Nephron progenitor cell (in vitro differentiated cells): ENCODE results near the gene MAT2B.

ENCODE experiments used
- DNase-seq: peaks from one replicate; pipeline ENCODE4 v3.0.0; 2021
- H3K27ac Mint-ChIP-seq: 2 replicates; pipeline ENCODE4 v1.8.0; 2021; ENCODE audit warnings: mild to moderate bottlenecking, moderate library complexity, mixed read lengths
- H3K27me3 Mint-ChIP-seq: 2 replicates; pipeline ENCODE4 v1.8.0; 2021; ENCODE audit warnings: mild to moderate bottlenecking, low read depth, mixed read lengths; ENCODE audit not compliant: poor library complexity
- H3K36me3 Mint-ChIP-seq: 2 replicates; pipeline ENCODE4 v1.8.0; 2021; ENCODE audit warnings: low read depth, mixed read lengths
- H3K4me1 Mint-ChIP-seq: 2 replicates; pipeline ENCODE4 v1.8.0; 2021; ENCODE audit warnings: mixed read lengths
- H3K4me3 Mint-ChIP-seq: 2 replicates; pipeline ENCODE4 v1.8.0; 2021; ENCODE audit warnings: mild to moderate bottlenecking, moderate library complexity, mixed read lengths
- H3K9me3 Mint-ChIP-seq: 2 replicates; pipeline ENCODE4 v1.8.0; 2021; ENCODE audit warnings: mild to moderate bottlenecking, moderate library complexity, mixed read lengths
- TF ChIP-seq, protein P1 (sequence below): fragments of 200-600 bp; sonication (generic); IDR thresholded peaks from 2 replicates; pipeline ENCODE4 v1.5.0; 2021; ENCODE audit warnings: antibody characterized with exemption

Gene MAT2B

DNA sequence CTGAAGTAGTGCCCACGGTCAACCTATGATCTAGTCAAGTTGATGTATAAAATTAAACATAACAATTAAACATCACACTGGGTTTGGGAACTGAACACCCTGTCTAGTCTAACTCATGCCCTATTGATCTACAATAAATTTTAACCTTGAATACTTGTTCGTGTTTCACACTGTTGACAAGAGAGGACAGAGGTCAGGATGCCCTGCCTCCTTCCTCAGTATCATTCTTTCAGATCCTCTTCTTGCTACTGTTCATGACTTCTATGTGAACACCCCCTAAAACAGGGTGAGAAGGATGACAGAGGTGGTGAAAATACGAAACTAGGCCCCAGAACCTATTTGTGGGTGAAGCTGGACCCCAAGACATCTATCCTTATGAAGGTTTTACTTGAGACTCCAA, 8.1 kb upstream of the MAT2B start:
- Mint-ChIP-seq H3K27ac (no peak overlapping the region), H3K4me1 (peaks cover under 1% of the 10 kb centered on the region), H3K27me3 (no peaks in the 10 kb centered on the region), H3K9me3 (peaks cover 10% of the 10 kb centered on the region), H3K36me3 (peaks cover 17% of the 10 kb centered on the region), H3K4me3 (no peak overlapping the region)
- DNase-seq = no peak
- TF ChIP-seq, protein P1, sequence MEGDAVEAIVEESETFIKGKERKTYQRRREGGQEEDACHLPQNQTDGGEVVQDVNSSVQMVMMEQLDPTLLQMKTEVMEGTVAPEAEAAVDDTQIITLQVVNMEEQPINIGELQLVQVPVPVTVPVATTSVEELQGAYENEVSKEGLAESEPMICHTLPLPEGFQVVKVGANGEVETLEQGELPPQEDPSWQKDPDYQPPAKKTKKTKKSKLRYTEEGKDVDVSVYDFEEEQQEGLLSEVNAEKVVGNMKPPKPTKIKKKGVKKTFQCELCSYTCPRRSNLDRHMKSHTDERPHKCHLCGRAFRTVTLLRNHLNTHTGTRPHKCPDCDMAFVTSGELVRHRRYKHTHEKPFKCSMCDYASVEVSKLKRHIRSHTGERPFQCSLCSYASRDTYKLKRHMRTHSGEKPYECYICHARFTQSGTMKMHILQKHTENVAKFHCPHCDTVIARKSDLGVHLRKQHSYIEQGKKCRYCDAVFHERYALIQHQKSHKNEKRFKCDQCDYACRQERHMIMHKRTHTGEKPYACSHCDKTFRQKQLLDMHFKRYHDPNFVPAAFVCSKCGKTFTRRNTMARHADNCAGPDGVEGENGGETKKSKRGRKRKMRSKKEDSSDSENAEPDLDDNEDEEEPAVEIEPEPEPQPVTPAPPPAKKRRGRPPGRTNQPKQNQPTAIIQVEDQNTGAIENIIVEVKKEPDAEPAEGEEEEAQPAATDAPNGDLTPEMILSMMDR = no peak

DNA sequence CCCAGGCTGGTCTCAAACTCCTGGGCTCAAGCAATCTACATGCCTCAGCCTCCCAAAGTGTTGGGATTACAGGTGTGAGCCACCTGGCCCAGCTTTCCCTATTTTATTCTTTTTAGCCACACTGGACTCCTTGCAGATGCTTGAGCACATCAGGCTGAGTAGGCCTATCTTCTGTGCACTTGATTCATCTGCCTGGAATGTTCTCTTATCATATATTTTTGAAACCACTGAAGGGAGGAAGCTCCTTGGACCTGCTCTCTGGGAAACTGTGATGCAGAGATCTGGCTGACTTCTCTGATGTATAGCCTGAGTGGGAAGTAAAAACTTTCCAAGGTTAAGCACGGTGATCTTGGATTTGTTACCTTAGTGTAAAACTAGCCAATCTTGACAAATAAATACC, 6.5 kb upstream of the MAT2B start:
- Mint-ChIP-seq H3K27ac (no peak overlapping the region), H3K36me3 (peaks cover 5% of the 10 kb centered on the region), H3K27me3 (no peaks in the 10 kb centered on the region), H3K4me1 (peaks cover 9% of the 10 kb centered on the region), H3K4me3 (no peak overlapping the region), H3K9me3 (peaks cover 10% of the 10 kb centered on the region)
- TF ChIP-seq, protein P1 = no peak
- DNase-seq = no peak

DNA sequence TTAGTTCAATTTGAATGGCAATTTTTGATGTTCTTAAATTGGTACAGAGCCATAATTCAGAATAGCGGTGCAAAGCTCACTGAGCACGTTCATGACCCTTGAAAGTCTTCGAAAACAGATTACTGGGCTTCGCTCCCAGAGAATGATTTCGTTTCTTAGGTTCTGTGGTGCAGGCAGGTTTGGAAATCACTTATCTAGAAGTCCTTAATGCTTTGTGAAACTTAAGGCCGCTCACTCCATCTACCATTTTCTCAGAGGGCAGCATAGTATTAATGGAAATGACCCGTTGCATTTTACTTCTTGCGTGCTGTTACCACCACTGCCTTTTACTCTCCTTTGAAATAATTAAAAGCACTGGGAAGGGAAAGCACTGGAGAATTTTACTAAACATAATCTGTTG, 2.9 kb upstream of the MAT2B start:
- peaks cover 24% of the 10 kb centered on the region for H3K4me1 Mint-ChIP-seq
- peaks cover under 1% of the 10 kb centered on the region for H3K36me3 Mint-ChIP-seq
- H3K9me3 Mint-ChIP-seq = no peaks in the 10 kb centered on the region
- TF ChIP-seq, protein P1 = no peak
- H3K4me3 Mint-ChIP-seq = peak overlapping the region; percentile 98
- no peaks in the 10 kb centered on the region for H3K27me3 Mint-ChIP-seq
- no peak for DNase-seq
- peak overlapping the region; percentile 99 for H3K27ac Mint-ChIP-seq

DNA sequence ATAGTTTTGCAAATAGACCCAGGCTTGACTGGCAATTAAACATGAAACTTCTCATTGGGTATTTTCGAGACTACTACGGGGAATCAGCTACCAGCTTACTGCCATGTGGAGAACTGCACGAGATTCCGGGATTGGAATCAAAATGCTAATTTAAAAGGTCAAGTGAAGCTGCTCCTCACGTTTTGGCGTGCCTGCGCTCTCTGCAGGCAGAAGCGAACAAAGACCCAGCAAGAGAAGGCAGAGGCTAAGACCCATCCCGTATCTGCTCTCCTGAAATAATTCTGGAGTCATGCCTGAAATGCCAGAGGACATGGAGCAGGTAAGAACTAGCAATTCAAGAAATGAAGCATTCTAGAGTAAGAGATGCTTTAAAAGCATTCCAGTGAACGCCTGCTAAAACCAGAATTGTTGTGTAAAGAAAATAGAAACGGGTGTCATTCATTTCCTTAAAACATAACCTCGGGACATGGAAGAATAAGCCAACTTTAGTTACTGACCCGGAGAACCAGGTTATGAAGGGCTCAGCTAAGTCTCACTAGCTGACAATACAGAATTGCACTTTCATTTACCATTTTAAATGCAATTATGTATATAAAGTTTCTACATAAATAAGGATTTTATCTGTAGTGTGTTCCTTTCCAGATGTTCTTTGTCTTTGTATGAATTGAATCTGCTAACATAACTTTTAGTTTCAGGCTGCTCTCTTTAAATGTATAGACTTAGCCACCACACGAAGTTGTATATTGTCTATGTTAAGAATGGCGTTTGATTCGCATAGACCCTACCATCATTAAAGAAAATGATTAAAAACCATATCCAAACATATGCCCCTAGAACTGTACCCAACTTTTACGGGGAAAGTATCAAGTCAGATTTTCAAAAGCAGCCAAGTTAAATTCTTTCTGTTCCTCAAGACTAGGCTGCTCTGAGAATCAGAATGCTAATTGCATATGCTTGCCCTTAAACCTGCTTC, 2.0 kb upstream of the MAT2B start:
- peaks cover 33% of the 10 kb centered on the region for H3K4me1 Mint-ChIP-seq
- TF ChIP-seq, protein P1 = no peak
- peaks cover 9% of the 10 kb centered on the region for H3K36me3 Mint-ChIP-seq
- DNase-seq = peak; percentile 40
- H3K27me3 Mint-ChIP-seq = no peaks in the 10 kb centered on the region
- H3K27ac Mint-ChIP-seq = peak overlapping the region; percentile 99
- no peaks in the 10 kb centered on the region for H3K9me3 Mint-ChIP-seq
- peak overlapping the region; percentile 98 for H3K4me3 Mint-ChIP-seq

DNA sequence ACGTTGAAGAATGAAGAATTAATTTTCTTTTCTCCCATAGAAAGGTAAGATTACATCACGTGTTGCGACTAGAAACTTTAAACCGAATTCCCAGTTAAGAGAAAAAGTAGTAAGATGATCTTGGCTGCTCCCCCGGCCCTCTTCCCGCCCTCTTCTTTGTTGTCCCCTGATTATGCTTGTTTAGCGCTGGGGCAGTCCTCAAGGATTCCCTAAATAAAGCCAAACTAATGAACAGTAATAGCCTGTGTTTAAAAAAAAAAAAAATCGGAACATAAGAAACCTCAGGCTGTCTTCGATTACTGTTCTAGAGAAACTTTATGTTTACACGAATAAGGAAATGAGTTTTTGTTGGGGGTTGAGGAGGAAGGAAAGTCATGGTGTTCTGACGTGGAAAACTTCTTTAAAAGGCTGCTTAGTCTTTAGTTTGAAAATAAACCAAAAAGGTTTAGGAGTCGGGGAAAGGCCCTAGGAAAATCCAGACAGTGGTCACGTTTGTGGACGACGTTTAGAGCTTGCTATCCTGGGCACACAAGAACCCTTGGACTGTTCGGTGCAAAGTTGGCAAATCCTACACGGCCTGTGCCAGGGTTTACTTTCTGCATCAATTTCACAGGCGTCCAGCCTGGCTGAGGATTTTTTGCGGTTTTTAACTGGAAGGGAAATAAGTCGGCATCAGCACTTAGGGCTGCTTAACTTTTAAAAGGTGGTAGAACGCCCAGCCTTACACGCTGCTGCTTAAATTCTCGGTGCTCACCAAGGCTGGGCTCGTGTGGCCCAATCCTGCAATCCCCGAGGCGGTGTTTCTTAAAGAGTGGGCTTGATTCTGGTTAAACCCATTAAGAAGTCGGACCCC, 1.1 kb upstream of the MAT2B start:
- peaks cover 42% of the 10 kb centered on the region for H3K4me1 Mint-ChIP-seq
- peaks cover 18% of the 10 kb centered on the region for H3K36me3 Mint-ChIP-seq
- peak overlapping the region; percentile 98 for H3K4me3 Mint-ChIP-seq

More for the DNA sequence above, 1.1 kb upstream of the MAT2B start:
- TF ChIP-seq, protein P1 = no peak
- Mint-ChIP-seq H3K9me3 (no peaks in the 10 kb centered on the region), H3K27me3 (no peaks in the 10 kb centered on the region), H3K27ac (peak overlapping the region; percentile 99)
- peak; percentile 23 for DNase-seq
